AG04450 (cell line): ENCODE data around the gene PHLDA3. TPM values are rescaled to one million over a fixed set of nuclear protein-coding genes. Genes with fewer than 3 reads are reported as not detected.

Source experiments
- CTCF ChIA-PET: fragments of 300-600, 350-600 bp; formaldehyde crosslinking; extraction: SDS; loops from one replicate; lab custom pipeline; 2022; ENCODE audit warnings: antibody characterized with exemption, inconsistent platforms; lab: Charles Lee
- POLR2A ChIA-PET: fragments of 350-600 bp; formaldehyde crosslinking; extraction: SDS; loops from one replicate; lab custom pipeline; 2021; ENCODE audit warnings: antibody characterized with exemption, inconsistent platforms; lab: Yijun Ruan, JAX
- DNase-seq: peaks from one replicate; pipeline ENCODE4 v3.0.0-alpha.2; 2011; ENCODE audit warnings: low read depth, low spot score
- H3K27ac ChIP-seq: one replicate; pipeline ENCODE4 v1.5.1; 2012; ENCODE audit warnings: low read depth, low read length, control low read depth
- H3K27me3 ChIP-seq: one replicate; pipeline ENCODE4 v1.6.0; 2012; ENCODE audit warnings: low read length; ENCODE audit not compliant: control insufficient read depth, insufficient read depth
- H3K4me3 ChIP-seq: 2 replicates; pipeline ENCODE4 v1.5.1; 2011; ENCODE audit warnings: mild to moderate bottlenecking, low read depth, low read length, control low read depth
- H3K9me3 ChIP-seq: 2 replicates; pipeline ENCODE4 v1.5.1; 2012; ENCODE audit warnings: low read length; ENCODE audit not compliant: control insufficient read depth, insufficient read depth
- CTCF ChIP-seq: IDR thresholded peaks from 2 replicates; pipeline ENCODE4 v1.5.1; 2011; ENCODE audit warnings: low read depth, low read length, control low read depth, inconsistent platforms
- polyA plus RNA-seq: library from polyadenylated mRNA; depleted of rRNA; stranded (reverse); fragments of >200 nt; gene quantifications from 2 replicates; pipeline ENCODE4 v1.2.3, GENCODE V29; 2011

Gene PHLDA3
- polyA plus RNA-seq, 1 experiment = 58.9 TPM

- Histone ChIP-seq H3K4me3 (no peak overlapping the region), H3K9me3 (no peaks in the 10 kb centered on the region), H3K27ac (peak overlapping the region; percentile 21), H3K27me3 (no peaks in the 10 kb centered on the region)
- ChIA-PET CTCF (interaction anchor here (1.3 to 1.6 kb wide), 4 partner anchors 17 to 78 kb away, joined by 3 to 8 read pairs (median 6); no protein-coding TSS in a partner anchor), POLR2A (interaction anchor here (0.6 to 0.9 kb wide), 3 partner anchors 9 to 43 kb away, joined by 3 to 5 read pairs (median 3); no protein-coding TSS in a partner anchor)
- no peak for DNase-seq
- TF ChIP-seq CTCF = no peak
These were observed 16.1 kb downstream of the PHLDA3 start for GRCh38 chr1:201452866-201453265.

GRCh38 chr1:201450721-201451291 lies 18.2 kb downstream of the PHLDA3 start:
- H3K27me3 ChIP-seq = no peaks in the 10 kb centered on the region
- no peaks in the 10 kb centered on the region for H3K9me3 ChIP-seq
- peak overlapping the region; percentile 65 for H3K27ac ChIP-seq
- CTCF ChIA-PET = interaction anchor here (0.6 to 8.1 kb wide), 3 partner anchors 15 to 104 kb away, joined by 5 to 111 read pairs (median 67); no protein-coding TSS in a partner anchor
- POLR2A ChIA-PET = interaction anchor here (1.0 to 2.3 kb wide), 2 partner anchors 11 to 19 kb away, joined by 10 to 14 read pairs; partner anchors contain the start of gene PHLDA3
- DNase-seq = peak; percentile 59
- H3K4me3 ChIP-seq = no peak overlapping the region
- no peak for TF ChIP-seq CTCF

- CTCF ChIA-PET = interaction anchor here (0.8 to 8.1 kb wide), 13 partner anchors 8 to 72 kb away, joined by 4 to 111 read pairs (median 15); partner anchors contain the start of gene PHLDA3
- Histone ChIP-seq H3K4me3 (no peak overlapping the region), H3K27me3 (no peaks in the 10 kb centered on the region), H3K27ac (no peak overlapping the region), H3K9me3 (no peaks in the 10 kb centered on the region)
- TF ChIP-seq CTCF = no peak
- DNase-seq = no peak
- POLR2A ChIA-PET = interaction anchor here (1.4 to 2.4 kb wide), 3 partner anchors 12 to 58 kb away, joined by 3 to 24 read pairs (median 7); partner anchors contain the start of gene CSRP1
These were observed 20.0 kb downstream of the PHLDA3 start for GRCh38 chr1:201448990-201449389.

GRCh38 chr1:201447903-201448871 lies 20.8 kb downstream of the PHLDA3 start:
- Histone ChIP-seq H3K9me3 (no peaks in the 10 kb centered on the region), H3K27me3 (no peaks in the 10 kb centered on the region), H3K4me3 (no peak overlapping the region), H3K27ac (no peak overlapping the region)
- ChIA-PET POLR2A (interaction anchor here (0.6 to 2.4 kb wide), 9 partner anchors 9 to 64 kb away, joined by 3 to 24 read pairs (median 5); partner anchors contain the start of genes CSRP1 and PHLDA3), CTCF (interaction anchor here (0.6 to 8.1 kb wide), 30 partner anchors 9 to 1959 kb away, joined by 3 to 111 read pairs (median 4); partner anchors contain the start of gene PHLDA3)
- TF ChIP-seq CTCF = peak; percentile 82
- peak; percentile 33 for DNase-seq
